Measurements from ENCODE around the gene AMN.

DNA sequence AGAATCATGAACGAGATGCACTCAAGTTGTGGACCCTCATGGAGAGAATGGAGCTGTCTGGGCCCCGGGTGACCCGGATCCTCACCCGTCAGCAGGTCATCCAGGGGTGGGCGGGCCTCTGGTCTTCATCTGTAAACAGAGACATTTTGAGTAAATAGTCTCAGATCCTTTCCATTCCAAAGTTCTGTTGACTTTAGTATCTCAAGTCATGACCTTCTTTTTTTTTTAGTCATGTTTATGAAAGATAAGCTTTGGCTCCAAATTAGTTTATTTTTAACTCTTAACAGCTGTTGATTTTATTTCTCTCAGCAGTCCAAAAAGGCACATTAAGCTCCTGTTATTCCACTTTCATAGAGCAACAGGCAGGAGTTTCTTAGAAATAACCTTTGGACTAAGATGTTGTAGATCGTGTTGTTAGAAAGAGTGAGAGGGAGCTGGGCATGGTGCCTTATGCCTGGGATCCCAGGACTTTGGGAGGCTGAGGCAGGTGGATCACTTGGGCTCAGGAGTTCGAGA is 48.9 kb upstream of the AMN start:
- no peak for TF ChIP-seq TAF1 (IDR thresholded peaks at IDR 0.05; ENCODE audit: low read depth)
- TF ChIP-seq, protein P1, sequence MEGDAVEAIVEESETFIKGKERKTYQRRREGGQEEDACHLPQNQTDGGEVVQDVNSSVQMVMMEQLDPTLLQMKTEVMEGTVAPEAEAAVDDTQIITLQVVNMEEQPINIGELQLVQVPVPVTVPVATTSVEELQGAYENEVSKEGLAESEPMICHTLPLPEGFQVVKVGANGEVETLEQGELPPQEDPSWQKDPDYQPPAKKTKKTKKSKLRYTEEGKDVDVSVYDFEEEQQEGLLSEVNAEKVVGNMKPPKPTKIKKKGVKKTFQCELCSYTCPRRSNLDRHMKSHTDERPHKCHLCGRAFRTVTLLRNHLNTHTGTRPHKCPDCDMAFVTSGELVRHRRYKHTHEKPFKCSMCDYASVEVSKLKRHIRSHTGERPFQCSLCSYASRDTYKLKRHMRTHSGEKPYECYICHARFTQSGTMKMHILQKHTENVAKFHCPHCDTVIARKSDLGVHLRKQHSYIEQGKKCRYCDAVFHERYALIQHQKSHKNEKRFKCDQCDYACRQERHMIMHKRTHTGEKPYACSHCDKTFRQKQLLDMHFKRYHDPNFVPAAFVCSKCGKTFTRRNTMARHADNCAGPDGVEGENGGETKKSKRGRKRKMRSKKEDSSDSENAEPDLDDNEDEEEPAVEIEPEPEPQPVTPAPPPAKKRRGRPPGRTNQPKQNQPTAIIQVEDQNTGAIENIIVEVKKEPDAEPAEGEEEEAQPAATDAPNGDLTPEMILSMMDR (IDR thresholded peaks at IDR 0.05; ENCODE audit: poor library complexity, severe bottlenecking): no peak
- no peak for TF ChIP-seq POLR2AphosphoS5 (IDR thresholded peaks at IDR 0.05)
